ENCODE results near the gene TRIML2. TPM values are rescaled to one million over a fixed set of nuclear protein-coding genes. Genes with fewer than 3 reads are reported as not detected.
"Not testable (repeated sequence)": the region's sequence is repeated elsewhere in the genome, so short reads cannot be mapped to it uniquely, and the experiment has no call there.

The TRIML2 gene
- total RNA-seq, 1 donor from 2014 or later, result not detected

DNA sequence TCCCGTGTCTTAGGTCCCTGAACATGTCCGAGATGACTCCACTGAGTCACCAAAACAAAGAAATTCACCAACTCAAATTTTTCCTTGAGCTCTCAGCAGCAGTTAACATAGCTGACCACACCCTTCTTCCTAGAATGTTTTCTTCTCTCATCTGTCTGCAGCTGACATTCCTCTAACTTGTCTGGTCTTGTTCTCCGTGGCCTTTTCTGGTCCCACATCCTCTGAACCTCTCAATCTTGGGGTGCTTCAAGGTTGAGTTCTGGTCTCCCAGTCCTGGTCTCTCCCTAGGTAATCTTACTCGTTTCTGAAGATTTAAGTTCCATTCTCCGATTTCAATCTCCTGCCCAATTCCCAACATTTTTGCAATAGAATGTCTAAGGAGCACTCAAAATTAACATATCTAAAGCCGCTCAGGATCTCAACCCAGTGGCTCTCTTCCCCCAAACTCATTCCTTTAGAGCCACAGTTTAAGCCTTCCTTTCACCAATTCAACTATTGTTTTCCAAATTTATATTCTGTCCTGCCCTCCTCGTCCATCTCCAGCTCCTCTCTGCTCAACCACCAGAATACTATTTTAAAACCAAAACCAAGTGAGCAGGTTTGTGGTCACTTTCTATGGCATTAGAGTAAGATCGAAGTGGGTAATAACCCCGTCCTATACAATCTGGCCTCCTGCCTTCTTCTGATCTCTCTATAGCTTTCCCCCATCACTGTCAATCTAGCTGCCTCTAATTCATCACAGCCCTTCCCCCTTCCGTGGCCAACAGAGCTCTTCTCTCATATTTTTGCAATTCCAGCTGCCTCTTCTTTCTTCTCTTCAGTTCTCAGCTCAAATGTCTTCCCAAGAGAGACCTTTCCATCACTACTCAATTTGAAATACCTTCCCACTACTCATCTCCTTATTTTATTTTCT lies 1.2 kb downstream of the TRIML2 start:
- DNase-seq (ENCODE audit: low spot score), result peak; percentile 34

GRCh38 chr4:188106454-188106853 lies 2.9 kb downstream of the TRIML2 start:
- DNase-seq (ENCODE audit: low spot score), result no peak

- no peak for DNase-seq (ENCODE audit: low spot score)
Observed at GRCh38 chr4:188092824-188093223, 16.6 kb downstream of the TRIML2 start.

- DNase-seq (ENCODE audit: low spot score), result no peak
Observed at GRCh38 chr4:188086858-188087257, 22.5 kb downstream of the TRIML2 start.

DNA sequence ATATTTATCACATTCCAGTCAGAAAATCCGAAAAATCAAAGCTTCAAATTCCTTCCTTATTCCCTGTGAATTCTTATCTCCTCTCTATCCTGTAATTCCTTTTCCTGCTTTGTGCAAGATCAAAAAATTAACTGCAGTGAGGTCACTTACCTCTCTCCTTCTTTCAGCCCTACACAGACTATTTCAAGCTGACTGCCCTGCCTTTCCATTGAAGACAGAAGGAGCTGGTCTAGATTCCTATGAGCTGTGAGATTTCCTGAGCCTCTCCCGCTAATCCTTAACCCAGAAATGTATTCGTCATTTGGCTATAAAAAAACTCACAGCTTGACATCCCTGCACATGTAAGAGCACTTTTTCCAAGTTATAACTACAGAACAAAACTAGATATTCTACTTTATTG lies 26.6 kb downstream of the TRIML2 start:
- peak; percentile 72 for DNase-seq (ENCODE audit: low spot score)

DNA sequence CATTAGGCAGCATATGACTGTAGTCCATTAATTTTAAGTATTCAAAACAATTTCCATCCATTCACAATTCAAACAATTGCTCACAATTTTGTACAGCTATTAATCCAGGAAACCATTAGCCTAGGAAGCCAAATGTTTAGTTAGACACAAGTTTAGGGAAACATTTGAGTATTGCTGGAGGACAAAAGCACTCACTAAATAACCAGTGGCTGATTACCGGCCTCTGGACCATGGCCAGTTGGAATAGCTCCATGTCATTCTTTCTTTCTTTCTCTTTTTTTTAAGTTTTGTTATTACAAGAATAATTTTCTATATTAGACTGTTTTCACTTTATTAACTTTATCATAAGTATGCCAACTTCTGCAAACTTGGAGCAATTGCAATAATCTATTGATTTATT lies 31.3 kb downstream of the TRIML2 start:
- no peak for DNase-seq (ENCODE audit: low spot score)

- no peak for DNase-seq (ENCODE audit: low spot score)
Observed at GRCh38 chr4:188076169-188076568, 33.2 kb downstream of the TRIML2 start.

DNA sequence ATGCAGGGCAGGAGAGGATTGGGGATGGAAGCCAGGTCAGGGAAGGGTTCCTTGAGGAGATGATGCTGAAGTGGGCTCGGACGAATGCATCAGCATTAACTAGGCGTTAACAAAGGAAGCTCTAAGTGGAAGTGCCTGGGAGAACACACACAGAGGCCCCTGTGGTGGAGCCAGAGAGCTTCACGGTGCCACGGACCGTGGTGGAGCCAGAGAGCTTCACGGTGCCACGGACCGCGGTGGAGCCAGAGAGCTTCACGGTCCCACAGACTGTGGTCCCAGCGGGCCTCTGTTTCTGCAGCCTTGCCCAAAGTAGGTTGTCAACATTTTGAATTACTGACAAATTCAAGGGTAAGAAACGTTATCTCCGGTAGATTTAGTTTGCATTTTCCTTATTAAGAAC lies 48.3 kb downstream of the TRIML2 start:
- DNase-seq (ENCODE audit: low spot score), result no peak

DNA sequence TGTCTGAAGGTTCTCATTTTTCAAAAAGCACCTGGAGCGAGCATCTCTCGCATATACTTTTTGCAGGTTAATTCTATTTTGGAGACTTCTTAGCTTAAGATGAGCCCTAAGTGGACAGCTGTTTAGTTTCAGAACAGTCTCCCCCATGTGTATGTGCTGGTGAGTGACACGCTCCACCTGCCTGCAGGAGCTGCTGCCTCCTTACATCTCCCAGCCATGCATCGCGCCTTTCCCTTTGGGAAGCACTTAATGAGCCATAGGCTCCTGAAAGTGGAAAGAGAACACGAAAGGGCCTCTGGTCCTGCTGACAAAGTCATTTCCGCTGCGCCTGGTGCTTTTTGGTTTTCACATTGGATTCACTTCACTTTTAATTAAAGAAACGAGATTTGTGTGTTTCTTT lies 56.1 kb downstream of the TRIML2 start:
- no peak for DNase-seq (ENCODE audit: low spot score)

DNA sequence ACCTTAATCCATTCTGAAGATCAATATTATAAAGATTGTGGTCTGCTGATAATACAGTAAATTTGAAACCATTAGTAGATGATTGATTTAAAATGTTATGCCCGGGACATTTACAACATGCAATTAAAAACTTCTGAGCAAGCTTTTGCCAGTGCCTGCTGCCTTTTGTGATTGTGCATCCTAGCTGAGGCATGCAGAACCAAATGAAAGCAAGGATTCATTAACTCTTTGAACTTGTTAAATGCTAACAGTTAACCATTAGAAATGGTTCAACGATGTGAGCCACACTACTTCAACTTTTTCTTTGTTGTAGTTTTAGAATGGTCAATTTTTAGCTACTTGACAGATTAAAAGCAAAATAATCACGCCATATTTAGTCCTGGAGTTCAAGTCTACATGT lies 62.7 kb downstream of the TRIML2 start:
- no peak for DNase-seq (ENCODE audit: low spot score)

DNA sequence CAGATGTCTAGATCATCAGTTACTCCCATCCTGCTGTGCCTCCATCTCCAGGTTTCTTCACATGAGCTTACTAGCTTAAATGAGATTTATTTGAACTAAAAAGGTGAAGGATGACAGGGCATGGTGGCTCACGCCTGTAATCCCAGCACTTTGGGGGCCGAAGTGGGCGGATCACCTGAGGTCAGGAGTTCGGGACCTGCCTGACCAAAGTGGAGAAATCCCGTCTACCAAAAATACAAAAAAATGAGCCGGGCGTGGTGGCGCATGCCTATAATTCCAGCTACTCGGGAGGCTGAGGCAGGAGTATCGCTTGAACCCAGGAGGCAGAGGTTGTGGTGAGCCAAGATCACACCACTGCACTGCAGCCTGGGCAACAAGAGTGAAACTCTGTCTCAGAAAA lies 63.9 kb downstream of the TRIML2 start:
- not testable (repeated sequence) for DNase-seq (ENCODE audit: low spot score)

DNA sequence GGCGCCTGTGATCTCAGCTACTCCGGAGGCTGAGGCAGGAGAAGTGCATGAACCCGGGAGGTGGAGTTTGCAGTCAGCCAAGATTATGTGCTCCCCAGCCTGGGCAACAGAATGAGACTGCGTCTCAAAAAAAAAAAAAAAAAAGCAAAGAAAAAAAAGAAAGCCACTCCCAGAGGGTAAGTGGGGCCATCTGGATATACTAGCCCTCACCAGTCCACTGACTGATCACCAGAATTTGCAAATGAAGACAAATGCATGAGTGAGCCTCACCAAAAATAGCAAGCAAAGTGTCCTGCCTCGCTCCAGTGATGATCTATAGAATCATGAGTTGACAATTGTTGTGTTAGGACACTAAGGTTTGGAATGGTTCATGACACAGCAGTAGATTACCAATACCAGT lies 66.2 kb downstream of the TRIML2 start:
- no peak for DNase-seq (ENCODE audit: low spot score)

- no peak for DNase-seq (ENCODE audit: low spot score)
Observed at GRCh38 chr4:188042191-188042590, 67.2 kb downstream of the TRIML2 start.

DNA sequence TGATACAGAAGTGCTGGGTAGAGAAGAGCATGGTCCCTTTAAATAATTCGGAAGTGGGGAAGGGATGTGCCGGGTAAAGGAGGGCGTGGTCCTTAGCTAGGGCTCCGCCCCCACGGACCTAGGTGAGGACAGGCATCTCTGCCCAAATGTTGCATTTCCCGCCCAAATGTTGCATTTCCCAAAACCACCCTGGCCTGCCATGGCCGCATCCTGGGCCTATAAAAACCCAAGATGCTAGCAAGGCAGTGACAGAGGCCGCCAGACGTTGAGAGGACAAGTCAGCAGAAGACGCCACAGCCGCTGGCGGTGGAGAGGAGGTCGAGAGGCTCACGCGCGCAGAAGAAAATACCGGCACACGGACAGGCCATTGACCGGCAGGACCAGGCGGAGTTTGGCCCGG lies 67.7 kb downstream of the TRIML2 start:
- no peak for DNase-seq (ENCODE audit: low spot score)

Other genes with a start within 250 kb of the TRIML2 start
- gene ZFP42, start 113.8 kb downstream of the TRIML2 start, total RNA-seq (ENCODE audit: insufficient read depth, low replicate concordance), result 4.3 TPM
- not detected for gene TRIML1, start 29.8 kb upstream of the TRIML2 start, total RNA-seq (ENCODE audit: insufficient read depth, low replicate concordance)